SK-N-SH (cell line): ENCODE results near the gene RBPJL. TPM values are rescaled to one million over a fixed set of nuclear protein-coding genes. Genes with fewer than 3 reads are reported as not detected.

Experiments used
- CTCF ChIA-PET: fragments of 300-600, 350-600 bp; formaldehyde crosslinking; extraction: SDS; loops from one replicate; lab custom pipeline; 2021; lab: Yijun Ruan, JAX
- POLR2A ChIA-PET: fragments of 350-600 bp; sonication (Branson Sonifier 250); formaldehyde crosslinking; extraction: SDS; loops from one replicate; lab custom pipeline; 2020; ENCODE audit warnings: antibody characterized with exemption, inconsistent platforms; lab: Yijun Ruan, JAX
- DNase-seq: peaks from one replicate; pipeline ENCODE4 v3.0.0; 2012
- H2AFZ ChIP-seq: fragments of 200-600 bp; sonication (generic); 2 replicates; pipeline ENCODE4 v1.8.1; 2016; ENCODE audit warnings: antibody characterized with exemption, mild to moderate bottlenecking, low read depth
- H3F3A ChIP-seq: fragments of 200-600 bp; sonication (generic); replicated peaks from 2 replicates; pipeline ENCODE3; 2016; ENCODE audit warnings: antibody characterized with exemption, mild to moderate bottlenecking; ENCODE audit not compliant: insufficient read depth
- H3K27ac ChIP-seq, 2 experiments: fragments of 200-500 bp in 1 of 2; fragments of 200-600 bp in 1 of 2; sonication (Bioruptor generic) in 1 of 2; sonication (generic), shearing (Covaris generic) in 1 of 2; 2 replicates each; pipeline versions ENCODE4 v1.5.1 to v1.6.1; 2014 to 2016; ENCODE audit warnings: low read depth in 2 of 2, inconsistent platforms in 1 of 2, low read length in 1 of 2, mild to moderate bottlenecking in 1 of 2, mixed read lengths in 1 of 2
- H3K27me3 ChIP-seq: fragments of 200-600 bp; sonication (generic), shearing (Covaris generic); 2 replicates; pipeline ENCODE4 v1.6.1; 2016; ENCODE audit warnings: mixed run types; ENCODE audit not compliant: insufficient read depth
- H3K36me3 ChIP-seq, 2 experiments: fragments of 200-500 bp in 1 of 2; fragments of 200-600 bp in 1 of 2; sonication (Bioruptor generic) in 1 of 2; sonication (generic) in 1 of 2; replicated peaks in 1 of 2; 2 replicates each; pipeline versions ENCODE3 to v1.5.1; 2014 to 2016; ENCODE audit warnings: low read length in 1 of 2, mild to moderate bottlenecking in 1 of 2; ENCODE audit not compliant: insufficient read depth in 2 of 2, control insufficient read depth in 1 of 2
- H3K4me1 ChIP-seq, 2 experiments: fragments of 200-500 bp in 1 of 2; fragments of 200-600 bp in 1 of 2; sonication (Bioruptor generic) in 1 of 2; sonication (generic), shearing (Covaris generic) in 1 of 2; 2 replicates each; pipeline versions ENCODE4 v1.5.1 to v1.6.1; 2014 to 2016; ENCODE audit warnings: low read depth in 1 of 2, low read length in 1 of 2, mixed run types in 1 of 2; ENCODE audit not compliant: insufficient read depth in 2 of 2, control insufficient read depth in 1 of 2
- H3K4me2 ChIP-seq: fragments of 200-600 bp; sonication (generic), shearing (Covaris generic); 2 replicates; pipeline ENCODE4 v1.6.1; 2017; ENCODE audit warnings: mixed run types
- H3K4me3 ChIP-seq, 2 experiments: fragments of 200-500 bp in 1 of 2; fragments of 200-600 bp in 1 of 2; sonication (Bioruptor generic) in 1 of 2; sonication (generic), shearing (Covaris generic) in 1 of 2; 2 replicates each; pipeline versions ENCODE4 v1.5.1 to v1.8.1; 2014 to 2016; ENCODE audit warnings: low read depth in 2 of 2, inconsistent platforms in 1 of 2, low read length in 1 of 2, mild to moderate bottlenecking in 1 of 2, mixed read lengths in 1 of 2, moderate library complexity in 1 of 2
- H3K79me2 ChIP-seq: fragments of 200-600 bp; sonication (generic); 2 replicates; pipeline ENCODE4 v1.8.1; 2017; ENCODE audit warnings: mild to moderate bottlenecking; ENCODE audit not compliant: insufficient read depth
- H3K9ac ChIP-seq: fragments of 200-600 bp; sonication (generic); 2 replicates; pipeline ENCODE4 v1.6.1; 2017; ENCODE audit warnings: mixed run types
- H3K9me2 ChIP-seq: fragments of 200-600 bp; sonication (generic); 2 replicates; pipeline ENCODE4 v1.6.1; 2017; ENCODE audit warnings: mixed run types
- H3K9me3 ChIP-seq: fragments of 200-600 bp; sonication (generic); 2 replicates; pipeline ENCODE4 v1.6.1; 2017; ENCODE audit warnings: mixed run types, mild to moderate bottlenecking, moderate library complexity
- H4K20me1 ChIP-seq: fragments of 200-600 bp; sonication (generic); 2 replicates; pipeline ENCODE4 v1.6.1; 2017; ENCODE audit warnings: mild to moderate bottlenecking, mixed run types; ENCODE audit not compliant: insufficient read depth
- CHD2 ChIP-seq: fragments of 150-350 bp; IDR thresholded peaks from 2 replicates; pipeline ENCODE4 v1.6.1; 2018; ENCODE audit warnings: low read length; ENCODE audit not compliant: partially characterized antibody
- CTCF ChIP-seq: fragments of 200-600 bp; sonication (generic); IDR thresholded peaks from 2 replicates; pipeline ENCODE4 v1.6.1; 2017; ENCODE audit warnings: antibody characterized with exemption, mild to moderate bottlenecking, moderate library complexity
- FOSL2 ChIP-seq: IDR thresholded peaks from 2 replicates; pipeline ENCODE4 v1.4.0; 2012; ENCODE audit warnings: low read depth, mild to moderate bottlenecking, moderate library complexity, borderline replicate concordance
- FOXM1 ChIP-seq: IDR thresholded peaks from 2 replicates; pipeline ENCODE4 v1.4.0; 2012; ENCODE audit warnings: low read depth, mild to moderate bottlenecking
- GABPA ChIP-seq: IDR thresholded peaks from 2 replicates; pipeline ENCODE4 v1.4.0; 2012; ENCODE audit warnings: low read depth, mild to moderate bottlenecking
- GATA2 ChIP-seq: sonication (generic); formaldehyde crosslinking; IDR thresholded peaks from 2 replicates; pipeline ENCODE4 v1.5.0; 2020; ENCODE audit warnings: mild to moderate bottlenecking, missing genetic modification reagents
- JUND ChIP-seq: IDR thresholded peaks from 2 replicates; pipeline ENCODE4 v1.4.0; 2012
- NFIC ChIP-seq: IDR thresholded peaks from 2 replicates; pipeline ENCODE4 v1.4.0; 2012; ENCODE audit warnings: borderline replicate concordance
- PBX3 ChIP-seq: IDR thresholded peaks from 2 replicates; pipeline ENCODE4; 2012
- POLR2AphosphoS5 ChIP-seq: IDR thresholded peaks from 2 replicates; pipeline ENCODE4 v1.6.1; 2012; ENCODE audit warnings: low read depth, low read length
- RAD21 ChIP-seq: IDR thresholded peaks from 2 replicates; pipeline ENCODE4 v1.6.1; 2012; ENCODE audit warnings: mild to moderate bottlenecking, low read length
- REST ChIP-seq: IDR thresholded peaks from 2 replicates; pipeline ENCODE4 v1.6.1; 2012; ENCODE audit warnings: mild to moderate bottlenecking, low read depth, low read length, moderate library complexity
- RFX5 ChIP-seq: IDR thresholded peaks from 2 replicates; pipeline ENCODE4 v1.6.1; 2012; ENCODE audit warnings: mild to moderate bottlenecking, improper control_type of control experiment, low read length
- SIN3A ChIP-seq: IDR thresholded peaks from 2 replicates; pipeline ENCODE4 v1.6.1; 2012; ENCODE audit warnings: low read depth, mild to moderate bottlenecking, low read length, moderate library complexity, borderline replicate concordance
- SMC3 ChIP-seq: IDR thresholded peaks from 2 replicates; pipeline ENCODE4 v1.6.1; 2012; ENCODE audit warnings: low read depth, low read length, improper control_type of control experiment
- TCF12 ChIP-seq: IDR thresholded peaks from 2 replicates; pipeline ENCODE4 v1.4.0; 2012
- WGBS: methylation state at CpG from one replicate; pipeline ENCODE4 v1.1.6; 2017; ENCODE audit warnings: low lambda C conversion rate; 5-methylcytosine and 5-hydroxymethylcytosine counted together
- polyA plus RNA-seq, 3 experiments: library from polyadenylated mRNA; depleted of rRNA; stranded (reverse); fragments of >200 nt; gene quantifications; 2 replicates each; pipeline ENCODE4 v1.2.3, GENCODE V29; 2012
- TF ChIP-seq, protein P1 (sequence below): IDR thresholded peaks from 2 replicates; pipeline ENCODE4 v1.4.0; 2012; ENCODE audit warnings: low read depth, borderline replicate concordance
- TF ChIP-seq, protein P2 (sequence below): IDR thresholded peaks from 2 replicates; pipeline ENCODE4 v1.4.0; 2012; ENCODE audit warnings: low read depth, borderline replicate concordance
- TF ChIP-seq, protein P3 (sequence below): fragments of 150-350 bp; IDR thresholded peaks from 2 replicates; pipeline ENCODE4 v1.6.1; 2017; ENCODE audit warnings: antibody characterized with exemption, low read length, low read depth, borderline replicate concordance
- TF ChIP-seq, protein P4 (sequence below): IDR thresholded peaks from 2 replicates; pipeline ENCODE4 v1.4.0; 2012; ENCODE audit warnings: low read depth

RBPJL gene
- polyA plus RNA-seq, 1 of the 3 experiments (the other 2 are of a cell fraction): not detected

GRCh38 chr20:45317826-45318225 lies 11.2 kb downstream of the RBPJL start:
- POLR2A ChIA-PET: no interaction called here
- Histone ChIP-seq H3K4me2 (no peak overlapping the region), H3K79me2 (no peaks in the 10 kb centered on the region), H3K4me3 (no peak overlapping the region), H3K9ac (no peak overlapping the region), H4K20me1 (no peaks in the 10 kb centered on the region), H3K9me3 (no peaks in the 10 kb centered on the region), H2AFZ (no peak overlapping the region), H3K27me3 (peaks cover 12% of the 10 kb centered on the region; the same call in 1 of the 2 replicates), H3K36me3 (no peaks in the 10 kb centered on the region), H3F3A (peaks cover 4% of the 10 kb centered on the region), H3K4me1 (peaks cover 0 to 4% of the 10 kb centered on the region in 2 experiments; a peak in 1 of 4 replicates), H3K9me2 (no peaks in the 10 kb centered on the region), H3K27ac (no peak overlapping the region)
- CTCF ChIA-PET: interaction anchor here (0.6 to 9.8 kb wide), 15 partner anchors 19 to 473 kb away, joined by 3 to 122 read pairs (median 11); partner anchors contain the start of genes SDC4 and SYS1
- no peak for DNase-seq
- TF ChIP-seq, protein P1, sequence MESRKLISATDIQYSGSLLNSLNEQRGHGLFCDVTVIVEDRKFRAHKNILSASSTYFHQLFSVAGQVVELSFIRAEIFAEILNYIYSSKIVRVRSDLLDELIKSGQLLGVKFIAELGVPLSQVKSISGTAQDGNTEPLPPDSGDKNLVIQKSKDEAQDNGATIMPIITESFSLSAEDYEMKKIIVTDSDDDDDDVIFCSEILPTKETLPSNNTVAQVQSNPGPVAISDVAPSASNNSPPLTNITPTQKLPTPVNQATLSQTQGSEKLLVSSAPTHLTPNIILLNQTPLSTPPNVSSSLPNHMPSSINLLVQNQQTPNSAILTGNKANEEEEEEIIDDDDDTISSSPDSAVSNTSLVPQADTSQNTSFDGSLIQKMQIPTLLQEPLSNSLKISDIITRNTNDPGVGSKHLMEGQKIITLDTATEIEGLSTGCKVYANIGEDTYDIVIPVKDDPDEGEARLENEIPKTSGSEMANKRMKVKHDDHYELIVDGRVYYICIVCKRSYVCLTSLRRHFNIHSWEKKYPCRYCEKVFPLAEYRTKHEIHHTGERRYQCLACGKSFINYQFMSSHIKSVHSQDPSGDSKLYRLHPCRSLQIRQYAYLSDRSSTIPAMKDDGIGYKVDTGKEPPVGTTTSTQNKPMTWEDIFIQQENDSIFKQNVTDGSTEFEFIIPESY: no peak
- TF ChIP-seq GATA2 (CRISPR knock-in tag) (no peak), RAD21 (no peak), FOSL2 (no peak), CTCF (no peak), REST (no peak), POLR2AphosphoS5 (no peak), CHD2 (no peak), JUND (no peak), SMC3 (no peak), SIN3A (no peak), RFX5 (no peak), NFIC (no peak), TCF12 (no peak), FOXM1 (no peak), PBX3 (no peak), GABPA (no peak)
- TF ChIP-seq, protein P2, sequence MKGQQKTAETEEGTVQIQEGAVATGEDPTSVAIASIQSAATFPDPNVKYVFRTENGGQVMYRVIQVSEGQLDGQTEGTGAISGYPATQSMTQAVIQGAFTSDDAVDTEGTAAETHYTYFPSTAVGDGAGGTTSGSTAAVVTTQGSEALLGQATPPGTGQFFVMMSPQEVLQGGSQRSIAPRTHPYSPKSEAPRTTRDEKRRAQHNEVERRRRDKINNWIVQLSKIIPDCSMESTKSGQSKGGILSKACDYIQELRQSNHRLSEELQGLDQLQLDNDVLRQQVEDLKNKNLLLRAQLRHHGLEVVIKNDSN: no peak
- TF ChIP-seq, protein P3, sequence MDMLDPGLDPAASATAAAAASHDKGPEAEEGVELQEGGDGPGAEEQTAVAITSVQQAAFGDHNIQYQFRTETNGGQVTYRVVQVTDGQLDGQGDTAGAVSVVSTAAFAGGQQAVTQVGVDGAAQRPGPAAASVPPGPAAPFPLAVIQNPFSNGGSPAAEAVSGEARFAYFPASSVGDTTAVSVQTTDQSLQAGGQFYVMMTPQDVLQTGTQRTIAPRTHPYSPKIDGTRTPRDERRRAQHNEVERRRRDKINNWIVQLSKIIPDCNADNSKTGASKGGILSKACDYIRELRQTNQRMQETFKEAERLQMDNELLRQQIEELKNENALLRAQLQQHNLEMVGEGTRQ: no peak
- TF ChIP-seq, protein P4, sequence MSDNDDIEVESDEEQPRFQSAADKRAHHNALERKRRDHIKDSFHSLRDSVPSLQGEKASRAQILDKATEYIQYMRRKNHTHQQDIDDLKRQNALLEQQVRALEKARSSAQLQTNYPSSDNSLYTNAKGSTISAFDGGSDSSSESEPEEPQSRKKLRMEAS: no peak
- 0% methylated on average over 1 of the region's 3 CpGs for WGBS
